HG02623 (cell line): ENCODE measurements around the gene PRR33.

Experiments used
- ATAC-seq: cut with Tn5 transposase; IDR thresholded peaks from one replicate; pipeline ENCODE4 v1.9.1; 2021; ENCODE audit warnings: moderate library complexity; ENCODE audit not compliant: unreplicated experiment

PRR33 gene

GRCh38 chr11:1928470-1928890, 36.8 kb upstream of the PRR33 start:
- no peak for ATAC-seq

GRCh38 chr11:1927848-1928469, 36.3 kb upstream of the PRR33 start:
- no peak for ATAC-seq

DNA sequence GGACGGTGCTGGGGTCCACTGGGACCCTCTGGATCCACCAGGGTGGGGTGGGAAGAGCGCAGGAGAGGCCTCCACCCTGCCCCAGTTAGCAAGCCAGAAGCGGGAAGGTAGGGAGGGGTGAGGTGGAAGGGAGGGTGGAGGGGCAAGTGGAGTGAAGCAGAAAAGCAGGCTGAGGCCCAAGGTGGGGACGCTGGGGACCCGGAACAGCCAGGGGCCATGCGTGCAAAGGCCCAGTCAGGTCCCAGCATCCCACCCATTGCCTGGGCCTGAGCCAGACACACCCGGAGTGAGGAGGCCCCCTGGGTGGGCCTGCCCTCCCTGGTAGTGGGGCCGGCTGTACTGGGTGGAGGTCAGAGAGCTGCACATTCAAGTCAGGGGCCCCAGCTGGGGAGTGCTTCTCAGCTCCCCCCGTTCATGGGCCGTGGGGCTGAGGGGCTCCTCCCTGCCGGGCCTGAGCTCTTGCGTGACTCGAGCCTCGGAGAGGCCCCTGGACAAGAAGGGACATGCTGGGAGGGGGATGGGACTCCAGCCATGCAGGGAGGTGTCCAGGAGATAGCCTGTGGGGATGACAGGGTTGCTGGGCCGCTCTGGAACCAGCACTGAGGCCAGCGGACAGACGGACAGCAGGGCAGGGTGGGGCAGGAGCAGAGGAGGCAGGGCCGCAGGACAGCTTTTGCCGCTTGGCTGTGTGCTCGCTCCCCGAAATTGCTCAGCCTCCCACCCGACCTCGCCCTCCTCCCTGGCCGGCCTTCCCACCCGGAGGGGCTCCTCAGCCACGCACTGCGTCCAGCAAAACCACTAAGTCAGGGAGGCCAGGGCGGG, 35.5 kb upstream of the PRR33 start:
- no peak for ATAC-seq

- ATAC-seq: no peak
These were observed 34.7 kb upstream of the PRR33 start for GRCh38 chr11:1926156-1927025.

- no peak for ATAC-seq
These were observed 33.9 kb upstream of the PRR33 start for GRCh38 chr11:1925373-1926155.

- ATAC-seq: no peak
These were observed 33.1 kb upstream of the PRR33 start for GRCh38 chr11:1924646-1925372.

DNA sequence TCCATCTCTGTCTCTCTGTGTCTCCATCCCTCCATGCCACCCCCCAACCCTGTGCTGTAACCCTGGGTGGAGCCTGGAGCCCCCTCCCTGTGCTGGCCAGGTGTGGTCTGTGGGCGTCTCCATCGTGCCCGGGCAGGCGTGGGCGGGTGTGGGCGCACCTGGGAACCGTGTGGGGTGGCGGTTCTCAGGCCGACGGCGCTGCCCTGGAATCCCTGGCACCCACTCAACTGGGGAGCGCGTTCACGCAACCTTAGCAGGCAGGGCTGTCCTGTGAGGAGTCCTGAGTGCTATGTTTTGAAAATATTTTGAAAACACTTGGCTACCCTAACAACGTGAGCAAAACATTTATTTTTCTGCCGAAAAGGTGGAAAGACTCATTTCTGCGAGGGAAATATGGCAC, 32.5 kb upstream of the PRR33 start:
- ATAC-seq: no peak

GRCh38 chr11:1923201-1923956, 31.7 kb upstream of the PRR33 start:
- no peak for ATAC-seq

- ATAC-seq: no peak
These were observed 30.9 kb upstream of the PRR33 start for GRCh38 chr11:1922481-1923081.

DNA sequence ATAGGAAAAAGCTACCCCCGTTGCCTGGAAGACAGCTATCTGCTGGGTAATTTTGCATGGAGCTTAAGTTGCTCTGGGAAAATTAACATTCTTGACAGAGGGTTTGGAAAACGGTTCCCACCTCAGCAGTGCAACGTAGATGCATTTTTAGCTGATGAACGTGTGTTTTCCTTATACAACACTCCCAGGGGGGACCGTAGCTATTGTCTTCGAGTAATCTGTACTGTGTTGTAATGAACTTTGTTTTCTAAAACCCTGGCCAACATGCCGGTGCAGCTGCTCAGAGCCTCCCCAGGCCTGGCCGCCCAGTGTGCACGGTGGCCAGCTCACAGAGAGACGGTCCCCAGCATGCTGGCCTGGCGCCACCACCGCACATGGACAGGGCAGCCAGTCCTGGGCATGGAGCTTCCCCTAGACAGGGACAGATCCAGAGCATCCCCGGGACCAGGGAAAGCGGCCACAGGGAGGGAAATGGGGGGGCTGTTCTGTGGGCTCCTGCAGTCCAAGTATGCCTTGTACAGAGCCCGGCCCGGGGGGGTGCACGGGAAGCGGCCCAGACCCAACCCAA, 30.0 kb upstream of the PRR33 start:
- no peak for ATAC-seq

DNA sequence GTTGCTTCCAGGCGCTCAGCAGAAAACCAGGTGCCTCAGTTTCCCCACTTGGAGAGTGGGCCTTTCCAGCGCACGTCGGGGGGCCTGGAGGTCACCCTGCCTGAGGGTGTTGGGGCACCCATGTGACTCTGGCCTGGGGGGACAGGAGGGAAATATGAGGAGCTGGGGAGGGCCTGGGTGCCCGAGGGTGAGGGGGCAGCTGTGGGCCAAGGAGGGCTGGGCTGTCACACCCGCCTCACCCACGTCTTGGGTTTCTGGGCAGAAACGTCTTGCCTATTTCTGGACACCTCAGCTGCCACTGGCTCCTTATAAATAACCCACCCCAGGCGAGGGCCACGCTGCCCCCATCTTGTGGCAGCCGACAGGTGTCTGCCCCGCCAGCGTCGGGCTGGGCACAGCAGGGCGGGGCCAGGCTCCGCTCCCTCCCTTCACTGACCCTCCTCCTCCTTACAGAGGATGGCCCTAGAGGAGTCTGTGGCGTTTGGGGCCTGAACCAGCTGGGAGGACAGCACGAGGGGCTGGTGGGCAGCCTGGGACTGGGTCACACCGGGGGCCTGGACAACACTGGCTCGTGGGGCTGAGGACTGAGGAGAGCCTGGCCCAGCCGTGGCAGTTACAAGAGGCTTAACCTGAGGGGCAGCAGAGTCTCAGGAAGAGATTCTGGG, 29.3 kb upstream of the PRR33 start:
- no peak for ATAC-seq

DNA sequence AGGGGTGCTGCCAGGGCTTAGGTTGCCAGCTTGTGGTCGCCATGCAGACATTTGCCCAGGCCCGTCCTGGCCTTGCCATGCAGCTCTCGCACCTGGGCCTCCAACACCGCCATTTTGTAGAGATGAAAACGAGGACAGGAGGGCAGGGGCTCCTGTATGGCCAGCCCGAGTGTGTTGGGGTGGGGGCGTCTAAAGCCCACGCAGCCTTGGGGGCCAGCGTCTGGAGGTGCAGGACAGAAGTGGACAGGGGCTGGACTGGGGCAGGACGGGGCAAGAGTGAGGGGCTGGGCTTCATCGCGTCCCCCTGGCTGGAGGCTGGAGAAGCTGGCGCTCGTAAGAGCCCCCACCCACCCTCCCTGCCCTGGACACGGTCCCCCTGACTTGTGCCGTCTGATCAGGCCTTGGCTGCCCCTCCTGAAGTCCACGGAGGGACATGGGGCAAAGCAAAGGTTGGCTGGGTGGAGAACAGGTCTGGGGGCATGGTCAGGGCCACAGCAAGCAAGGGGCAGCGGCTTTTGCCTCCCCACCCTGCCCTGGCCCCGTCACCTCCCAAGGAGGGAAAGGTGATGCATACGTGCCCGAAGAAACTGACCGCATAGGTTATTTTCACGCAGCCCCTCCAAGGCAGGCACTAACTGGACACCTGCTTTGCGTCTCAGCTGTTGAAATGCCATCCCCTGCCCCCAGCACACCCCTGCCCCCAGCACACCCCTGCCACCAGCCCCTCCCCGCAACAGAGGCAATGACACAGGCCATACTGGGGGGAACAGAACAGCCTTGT, 28.6 kb upstream of the PRR33 start:
- no peak for ATAC-seq

DNA sequence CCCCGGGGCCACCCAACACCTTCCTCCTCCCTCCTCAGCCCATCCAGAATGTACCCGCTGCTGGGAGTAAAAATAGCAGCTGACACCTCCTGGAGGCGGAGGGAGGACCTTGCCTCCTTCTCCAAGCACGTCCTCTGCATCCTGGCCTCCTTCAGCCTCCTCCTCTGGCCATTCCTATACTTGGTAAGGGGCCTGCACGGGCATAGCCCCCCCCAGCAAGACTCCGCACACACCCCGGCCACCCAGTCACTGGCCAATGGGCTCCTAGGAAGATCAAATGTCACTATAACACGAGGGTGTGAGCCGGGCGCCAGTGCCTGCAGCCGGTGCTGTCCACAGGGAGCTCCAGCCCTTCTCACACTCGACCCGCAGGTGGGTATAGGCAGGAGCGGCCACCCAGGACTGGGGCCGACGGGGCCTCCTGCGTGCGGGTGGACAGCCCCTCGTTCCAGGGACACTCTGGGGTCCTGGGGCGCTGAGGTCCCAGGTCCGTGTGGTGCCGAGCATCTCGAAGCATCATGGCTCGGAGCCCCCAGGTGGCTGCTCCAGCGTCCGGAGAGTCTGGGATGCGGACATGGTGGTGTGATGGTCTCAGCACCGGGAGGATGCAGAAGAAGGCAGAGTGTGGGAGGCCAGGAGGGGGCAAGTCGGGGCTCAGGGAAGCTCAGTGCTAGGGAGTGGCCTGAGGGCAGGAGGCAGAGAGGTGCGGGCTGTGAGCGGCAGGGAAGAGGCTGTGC, 27.9 kb upstream of the PRR33 start, which contains the start of gene TNNT3:
Gene TNNT3 (plus strand): TSS at position 313 of the 737 bp plus-strand sequence. CDS start 3,172 bp downstream, outside the sequence.
- no peak for ATAC-seq

DNA sequence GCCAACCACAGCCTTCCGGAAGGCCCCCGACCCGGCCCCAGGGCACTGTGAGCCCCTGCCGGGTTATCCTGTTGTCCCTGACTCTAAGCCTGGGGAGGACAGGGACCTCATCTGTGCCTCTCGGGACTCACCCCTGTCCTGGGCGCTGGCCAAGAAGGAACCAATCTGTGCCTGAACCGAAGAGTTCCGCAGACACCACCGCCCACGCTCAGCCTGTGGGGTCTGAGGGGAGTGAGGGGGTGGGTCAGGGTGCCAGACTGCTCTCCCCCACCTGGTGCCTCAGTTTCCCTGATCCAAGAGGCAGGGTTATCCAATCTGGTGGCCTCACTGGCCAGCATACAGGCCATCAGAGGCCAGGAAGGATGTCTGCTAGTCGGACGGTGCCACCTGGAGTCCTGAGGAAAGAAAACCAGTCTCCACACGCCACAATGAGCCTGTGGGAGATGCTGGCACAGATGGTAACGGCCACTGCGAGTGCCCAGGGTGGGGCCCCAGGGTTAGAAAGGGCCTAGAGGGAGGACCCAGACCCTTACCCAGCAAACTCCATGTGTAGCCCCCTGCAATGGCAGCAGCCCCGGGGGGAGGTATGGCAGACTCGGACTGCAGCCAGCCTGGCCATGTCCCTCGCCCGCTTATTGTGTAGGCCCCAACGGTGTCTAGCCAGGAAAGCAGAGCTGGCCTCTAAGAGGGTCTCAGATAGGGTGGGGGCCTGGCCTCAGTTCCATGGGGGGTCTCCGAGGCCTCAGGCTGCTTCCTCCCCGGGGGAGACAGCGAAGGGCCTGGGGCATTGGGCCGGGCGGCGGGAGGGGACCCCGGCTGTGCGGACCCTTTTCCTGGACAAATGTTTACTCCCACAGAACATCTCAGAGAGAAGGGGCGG, 27.0 kb upstream of the PRR33 start:
- ATAC-seq: no peak
